Measurements from ENCODE around the gene ADAMTSL2. TPM values are rescaled to one million over a fixed set of nuclear protein-coding genes. Genes with fewer than 3 reads are reported as not detected.
"Not testable (repeated sequence)": the region's sequence is repeated elsewhere in the genome, so short reads cannot be mapped to it uniquely, and the experiment has no call there.

ADAMTSL2 gene
- total RNA-seq, 2 experiments from 2014 or later, result 0.05 to 0.07 TPM

GRCh38 chr9:133562611-133563290 lies 28.2 kb downstream of the ADAMTSL2 start:
- no peak overlapping the region for H3K4me3 Mint-ChIP-seq
- H3K4me1 Mint-ChIP-seq (ENCODE audit: low read depth), result peaks cover 9% of the 10 kb centered on the region
- no peaks in the 10 kb centered on the region for H3K9me3 Mint-ChIP-seq
- intact Hi-C loops (cut with micrococcal nuclease), result no loop called here
- no peaks in the 10 kb centered on the region for H3K36me3 Mint-ChIP-seq
- no peak for DNase-seq
- H3K27ac Mint-ChIP-seq, result no peak overlapping the region
- H3K27me3 Mint-ChIP-seq, result peaks cover 8% of the 10 kb centered on the region
- POLR2A ChIA-PET, result no interaction called here
- CTCF ChIA-PET, result no interaction called here

- no peak overlapping the region for H3K27ac Mint-ChIP-seq
Observed at GRCh38 chr9:133563291-133563796, 28.8 kb downstream of the ADAMTSL2 start.

GRCh38 chr9:133563814-133564213 lies 29.3 kb downstream of the ADAMTSL2 start:
- H3K4me3 Mint-ChIP-seq; H3K4me1 Mint-ChIP-seq (ENCODE audit: low read depth); DNase-seq; intact Hi-C loops (cut with micrococcal nuclease); CTCF ChIA-PET; H3K27ac Mint-ChIP-seq; H3K9me3 Mint-ChIP-seq; H3K27me3 Mint-ChIP-seq; H3K36me3 Mint-ChIP-seq; POLR2A ChIA-PET: not testable (repeated sequence)

More at GRCh38 chr9:133563291-133563796, 28.8 kb downstream of the ADAMTSL2 start:
- intact Hi-C loops (cut with micrococcal nuclease), result no loop called here
- Mint-ChIP-seq H3K9me3 (no peaks in the 10 kb centered on the region), H3K27me3 (peaks cover 8% of the 10 kb centered on the region), H3K36me3 (no peaks in the 10 kb centered on the region), H3K4me3 (no peak overlapping the region), H3K4me1 (ENCODE audit: low read depth) (peaks cover 4% of the 10 kb centered on the region)
- ChIA-PET POLR2A (no interaction called here), CTCF (no interaction called here)
- DNase-seq, result no peak

- Mint-ChIP-seq H3K4me3 (no peak overlapping the region), H3K27me3 (peaks cover 3% of the 10 kb centered on the region), H3K9me3 (no peaks in the 10 kb centered on the region), H3K36me3 (no peaks in the 10 kb centered on the region), H3K4me1 (ENCODE audit: low read depth) (no peaks in the 10 kb centered on the region), H3K27ac (no peak overlapping the region)
- ChIA-PET CTCF (no interaction called here), POLR2A (no interaction called here)
- DNase-seq, result no peak
- intact Hi-C loops (cut with micrococcal nuclease), result no loop called here
Observed at GRCh38 chr9:133564451-133565116, 30.1 kb downstream of the ADAMTSL2 start.

- H3K36me3 Mint-ChIP-seq, result no peaks in the 10 kb centered on the region
- no peaks in the 10 kb centered on the region for H3K27me3 Mint-ChIP-seq
- no peaks in the 10 kb centered on the region for H3K9me3 Mint-ChIP-seq
- H3K27ac Mint-ChIP-seq, result no peak overlapping the region
- no peak overlapping the region for H3K4me3 Mint-ChIP-seq
- intact Hi-C loops (cut with micrococcal nuclease), result no loop called here
- CTCF ChIA-PET, result no interaction called here
- DNase-seq, result no peak
- H3K4me1 Mint-ChIP-seq (ENCODE audit: low read depth), result no peaks in the 10 kb centered on the region
- POLR2A ChIA-PET, result no interaction called here
Observed at GRCh38 chr9:133566382-133566781, 31.9 kb downstream of the ADAMTSL2 start.

GRCh38 chr9:133566817-133567216 lies 32.3 kb downstream of the ADAMTSL2 start:
- no peaks in the 10 kb centered on the region for H3K36me3 Mint-ChIP-seq
- ChIA-PET POLR2A (no interaction called here), CTCF (no interaction called here)
- intact Hi-C loops (cut with micrococcal nuclease), result no loop called here
- H3K4me1 Mint-ChIP-seq (ENCODE audit: low read depth), result no peaks in the 10 kb centered on the region
- no peaks in the 10 kb centered on the region for H3K9me3 Mint-ChIP-seq
- H3K4me3 Mint-ChIP-seq, result no peak overlapping the region
- H3K27me3 Mint-ChIP-seq, result no peaks in the 10 kb centered on the region
- H3K27ac Mint-ChIP-seq, result no peak overlapping the region
- no peak for DNase-seq

- POLR2A ChIA-PET, result no interaction called here
Observed at GRCh38 chr9:133568186-133568585, 33.7 kb downstream of the ADAMTSL2 start.

GRCh38 chr9:133569121-133569785 lies 34.7 kb downstream of the ADAMTSL2 start:
- Mint-ChIP-seq H3K27me3 (no peaks in the 10 kb centered on the region), H3K36me3 (no peaks in the 10 kb centered on the region), H3K4me3 (no peak overlapping the region), H3K9me3 (no peaks in the 10 kb centered on the region), H3K27ac (no peak overlapping the region), H3K4me1 (ENCODE audit: low read depth) (no peaks in the 10 kb centered on the region)
- CTCF ChIA-PET, result no interaction called here
- POLR2A ChIA-PET, result no interaction called here
- intact Hi-C loops (cut with micrococcal nuclease), result no loop called here
- DNase-seq, result no peak

More at GRCh38 chr9:133568186-133568585, 33.7 kb downstream of the ADAMTSL2 start:
- Mint-ChIP-seq H3K27me3 (no peaks in the 10 kb centered on the region), H3K27ac (no peak overlapping the region), H3K9me3 (no peaks in the 10 kb centered on the region), H3K4me3 (no peak overlapping the region), H3K4me1 (ENCODE audit: low read depth) (no peaks in the 10 kb centered on the region), H3K36me3 (no peaks in the 10 kb centered on the region)
- no peak for DNase-seq
- CTCF ChIA-PET, result no interaction called here
- intact Hi-C loops (cut with micrococcal nuclease), result no loop called here

GRCh38 chr9:133569891-133570690 lies 35.6 kb downstream of the ADAMTSL2 start:
- Mint-ChIP-seq H3K27ac (no peak overlapping the region), H3K9me3 (no peaks in the 10 kb centered on the region), H3K4me1 (ENCODE audit: low read depth) (no peaks in the 10 kb centered on the region), H3K4me3 (no peak overlapping the region), H3K36me3 (no peaks in the 10 kb centered on the region), H3K27me3 (peaks cover 1% of the 10 kb centered on the region)
- intact Hi-C loops (cut with micrococcal nuclease), result no loop called here
- POLR2A ChIA-PET, result no interaction called here
- no peak for DNase-seq
- CTCF ChIA-PET, result no interaction called here

- POLR2A ChIA-PET, result no interaction called here
- H3K36me3 Mint-ChIP-seq, result no peaks in the 10 kb centered on the region
- intact Hi-C loops (cut with micrococcal nuclease), result no loop called here
- no peaks in the 10 kb centered on the region for H3K4me1 Mint-ChIP-seq (ENCODE audit: low read depth)
- no peak overlapping the region for H3K4me3 Mint-ChIP-seq
- no peak for DNase-seq
- no peak overlapping the region for H3K27ac Mint-ChIP-seq
- H3K9me3 Mint-ChIP-seq, result no peaks in the 10 kb centered on the region
- CTCF ChIA-PET, result no interaction called here
- H3K27me3 Mint-ChIP-seq, result peaks cover 3% of the 10 kb centered on the region
Observed at GRCh38 chr9:133570691-133571080, 36.2 kb downstream of the ADAMTSL2 start.

- intact Hi-C loops (cut with micrococcal nuclease), result no loop called here
- Mint-ChIP-seq H3K4me1 (ENCODE audit: low read depth) (no peaks in the 10 kb centered on the region), H3K27ac (no peak overlapping the region), H3K9me3 (no peaks in the 10 kb centered on the region), H3K36me3 (no peaks in the 10 kb centered on the region), H3K27me3 (peaks cover 8% of the 10 kb centered on the region), H3K4me3 (no peak overlapping the region)
- ChIA-PET POLR2A (no interaction called here), CTCF (interaction anchor here (0.9 kb wide), 1 partner anchor 18 kb away, joined by 6 read pairs; no protein-coding TSS in a partner anchor)
- DNase-seq, result no peak
Observed at GRCh38 chr9:133571391-133571890, 36.9 kb downstream of the ADAMTSL2 start.

All from activated CD4-positive, alpha-beta memory T cell treated with anti-CD3 and anti-CD28 coated beads for 36 hours (primary cell).